Stimulated activated CD4-positive, alpha-beta T cell treated with anti-CD3 and anti-CD28 coated beads, Interleukin-2, amount 100 ng/mL, for 24 hours (primary cell): ENCODE data around the gene FLT3.
"Not testable (repeated sequence)": the region's sequence is repeated elsewhere in the genome, so short reads cannot be mapped to it uniquely, and the experiment has no call there.

Source experiments
- DNase-seq, 2 donors: peaks; one replicate each; pipeline ENCODE4 v3.0.0-alpha.2; 2020

The FLT3 gene

GRCh38 chr13:27971236-27971645 is 129.1 kb downstream of the FLT3 start:
- no peak for DNase-seq

- no peak for DNase-seq
These were observed 129.8 kb downstream of the FLT3 start for GRCh38 chr13:27970382-27971235.

- no peak for DNase-seq
These were observed 130.5 kb downstream of the FLT3 start for GRCh38 chr13:27969866-27970229.

GRCh38 chr13:27969082-27969865 is 131.1 kb downstream of the FLT3 start, which contains the start of gene CDX2:
TSS of gene CDX2 (minus strand) at chr13:27969315. CDS start at chr13:27969006, 309 bp downstream.
- DNase-seq = no peak

- peak in 1 of 2 donors; percentile 20 for DNase-seq
These were observed 131.9 kb downstream of the FLT3 start for GRCh38 chr13:27968316-27969081.

GRCh38 chr13:27967736-27968315 is 132.6 kb downstream of the FLT3 start:
- DNase-seq = no peak

- DNase-seq = no peak
These were observed 133.1 kb downstream of the FLT3 start for GRCh38 chr13:27967203-27967735.

- no peak for DNase-seq
These were observed 133.7 kb downstream of the FLT3 start for GRCh38 chr13:27966641-27967202.

- no peak for DNase-seq
These were observed 134.4 kb downstream of the FLT3 start for GRCh38 chr13:27965740-27966640.

GRCh38 chr13:27965343-27965739 is 135.0 kb downstream of the FLT3 start:
- no peak for DNase-seq

GRCh38 chr13:27964741-27965323 is 135.5 kb downstream of the FLT3 start:
- DNase-seq = no peak

GRCh38 chr13:27964206-27964605 is 136.2 kb downstream of the FLT3 start:
- not testable (repeated sequence) for DNase-seq

- DNase-seq = no peak
These were observed 136.9 kb downstream of the FLT3 start for GRCh38 chr13:27963491-27963890.

- DNase-seq = no peak
These were observed 137.4 kb downstream of the FLT3 start for GRCh38 chr13:27962982-27963381.

GRCh38 chr13:27962128-27962841 is 138.1 kb downstream of the FLT3 start:
- no peak for DNase-seq

- no peak for DNase-seq
These were observed 138.9 kb downstream of the FLT3 start for GRCh38 chr13:27961227-27962085.

GRCh38 chr13:27960362-27961226 is 139.8 kb downstream of the FLT3 start:
- peak in 1 of 2 donors; percentile 61 for DNase-seq

- DNase-seq = no peak
These were observed 140.4 kb downstream of the FLT3 start for GRCh38 chr13:27959976-27960361.
